GOT3 (cell line): ENCODE data around the gene WDFY4.

Experiments
- DNase-seq: peaks from one replicate; lab custom pipeline; 2025; ENCODE audit warnings: mixed read lengths; lab: John Stamatoyannopoulos, UW

WDFY4 gene

GRCh38 chr10:48907730-48908129, 223.1 kb downstream of the WDFY4 start:
- DNase-seq, result no peak

GRCh38 chr10:48910548-48910947, 225.9 kb downstream of the WDFY4 start:
- DNase-seq, result no peak

DNA sequence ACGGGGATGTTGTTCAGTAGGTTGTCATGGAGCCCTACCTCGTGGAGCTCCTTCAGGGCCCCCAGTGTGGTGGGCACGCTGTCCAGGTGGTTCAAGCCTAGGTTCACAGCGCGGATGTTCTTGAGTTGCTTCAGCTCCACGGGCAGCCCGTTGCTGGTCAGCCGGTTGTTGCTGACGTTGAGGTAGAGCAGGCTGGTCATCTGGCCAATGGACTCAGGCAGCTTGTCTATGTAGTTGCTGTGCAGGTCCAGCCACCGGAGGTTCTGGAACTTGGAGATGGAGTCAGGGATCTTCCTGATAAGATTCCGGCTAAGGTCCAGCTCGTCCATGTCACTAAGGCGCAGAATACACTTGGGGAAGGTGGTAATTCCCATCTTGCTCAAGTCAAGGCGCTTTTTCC, 229.0 kb downstream of the WDFY4 start:
- DNase-seq, result no peak

DNA sequence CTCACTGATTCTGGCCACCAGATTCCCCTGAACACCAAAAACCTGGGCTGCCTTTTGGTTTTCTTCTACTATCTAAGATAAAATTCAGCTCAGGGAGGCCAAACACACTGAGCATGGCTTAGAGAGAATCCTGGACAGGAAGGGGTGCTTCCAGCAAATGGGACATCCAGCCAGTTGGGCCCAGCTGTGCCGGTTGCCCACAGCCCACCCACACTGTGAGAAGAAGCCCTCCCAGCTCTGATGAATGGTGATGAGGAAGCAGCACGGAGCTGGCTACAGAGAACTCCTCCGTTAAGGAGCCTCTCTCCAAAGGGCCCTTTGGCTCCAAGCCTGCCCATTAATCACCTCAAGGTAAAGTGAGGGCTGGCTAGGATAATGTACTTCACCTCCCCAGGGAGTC, 239.1 kb downstream of the WDFY4 start:
- DNase-seq, result no peak

DNA sequence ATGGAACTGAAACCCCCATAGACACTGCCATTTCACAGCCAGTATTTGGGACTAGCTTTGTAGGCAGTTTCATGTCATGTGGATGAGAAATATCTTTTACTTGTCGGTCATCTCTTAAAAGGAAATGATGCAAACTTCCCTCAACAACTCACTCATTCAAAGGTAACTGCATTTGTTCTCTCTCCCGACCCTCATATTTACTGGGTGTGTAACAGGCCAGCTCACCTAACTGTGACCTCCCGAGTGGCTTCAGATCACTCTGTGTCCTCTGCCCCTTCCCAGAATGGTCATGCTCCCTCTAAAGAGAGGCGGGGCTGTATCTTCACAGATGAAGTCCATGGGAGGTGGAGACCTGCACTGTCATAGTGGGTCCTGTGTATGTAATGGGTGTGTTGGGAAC, 240.3 kb downstream of the WDFY4 start:
- DNase-seq, result no peak

DNA sequence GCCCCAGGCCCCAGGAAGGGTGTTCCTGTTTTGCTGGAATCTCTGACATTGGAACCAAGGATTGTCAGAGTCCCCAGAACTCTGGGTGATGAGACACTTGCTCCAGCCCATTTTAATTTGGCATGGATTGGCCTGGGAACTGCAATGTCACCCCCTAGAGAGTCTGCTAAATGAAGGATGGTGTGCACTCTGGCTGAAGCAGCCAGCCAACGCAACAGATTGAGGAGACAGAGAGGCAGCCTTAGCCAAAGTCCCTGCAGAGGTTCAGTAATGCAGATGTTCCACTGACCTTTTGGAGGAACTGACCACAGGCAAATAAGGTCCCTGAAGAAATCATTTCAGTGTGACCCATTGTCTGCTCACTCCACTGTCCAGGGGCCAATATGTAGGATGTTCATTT, 241.6 kb downstream of the WDFY4 start:
- no peak for DNase-seq

GRCh38 chr10:48926764-48927540, 242.3 kb downstream of the WDFY4 start:
- DNase-seq, result no peak

GRCh38 chr10:48929413-48929990, 244.8 kb downstream of the WDFY4 start:
- no peak for DNase-seq

GRCh38 chr10:48931188-48931587, 246.5 kb downstream of the WDFY4 start:
- no peak for DNase-seq

DNA sequence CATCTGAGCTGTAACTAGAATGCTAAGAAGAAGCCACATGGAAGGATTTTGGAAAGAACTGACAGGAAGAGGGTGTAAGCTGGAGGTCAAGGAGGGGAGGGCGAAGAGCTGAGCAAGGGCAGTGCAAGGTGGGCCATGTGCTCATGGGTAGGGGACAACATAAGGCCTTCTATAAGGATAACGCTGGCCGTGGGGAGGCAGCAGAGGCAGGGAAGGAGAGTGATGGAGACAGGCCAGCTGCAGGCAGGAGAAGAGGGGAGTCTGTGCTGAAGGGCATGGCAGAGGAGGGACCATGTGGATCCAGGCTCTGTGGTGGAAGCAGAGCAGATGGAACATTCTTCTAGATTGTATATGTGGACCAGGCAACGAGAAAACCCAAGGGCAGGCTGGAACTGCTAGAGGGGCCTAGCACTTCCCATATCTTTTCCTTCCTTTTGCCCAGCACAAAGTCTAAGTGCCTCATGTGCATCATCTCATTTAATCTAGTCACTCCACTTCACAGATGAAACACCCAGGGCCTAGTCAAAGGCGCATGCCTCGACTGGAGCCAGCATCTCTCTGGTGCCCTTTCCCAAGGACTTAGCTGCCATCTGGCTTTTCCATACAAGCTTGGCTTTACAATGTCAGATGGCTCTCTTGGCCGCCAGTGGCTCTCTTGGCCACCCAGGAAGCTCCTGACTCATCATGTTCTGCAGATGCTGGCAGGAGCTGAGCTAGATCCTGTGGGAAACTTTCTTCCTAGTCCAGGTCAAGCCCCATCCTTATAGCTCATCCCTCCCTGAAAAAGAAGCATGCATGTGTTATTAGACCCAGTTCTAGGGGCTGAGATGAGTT, 248.4 kb downstream of the WDFY4 start:
- DNase-seq, result no peak

DNA sequence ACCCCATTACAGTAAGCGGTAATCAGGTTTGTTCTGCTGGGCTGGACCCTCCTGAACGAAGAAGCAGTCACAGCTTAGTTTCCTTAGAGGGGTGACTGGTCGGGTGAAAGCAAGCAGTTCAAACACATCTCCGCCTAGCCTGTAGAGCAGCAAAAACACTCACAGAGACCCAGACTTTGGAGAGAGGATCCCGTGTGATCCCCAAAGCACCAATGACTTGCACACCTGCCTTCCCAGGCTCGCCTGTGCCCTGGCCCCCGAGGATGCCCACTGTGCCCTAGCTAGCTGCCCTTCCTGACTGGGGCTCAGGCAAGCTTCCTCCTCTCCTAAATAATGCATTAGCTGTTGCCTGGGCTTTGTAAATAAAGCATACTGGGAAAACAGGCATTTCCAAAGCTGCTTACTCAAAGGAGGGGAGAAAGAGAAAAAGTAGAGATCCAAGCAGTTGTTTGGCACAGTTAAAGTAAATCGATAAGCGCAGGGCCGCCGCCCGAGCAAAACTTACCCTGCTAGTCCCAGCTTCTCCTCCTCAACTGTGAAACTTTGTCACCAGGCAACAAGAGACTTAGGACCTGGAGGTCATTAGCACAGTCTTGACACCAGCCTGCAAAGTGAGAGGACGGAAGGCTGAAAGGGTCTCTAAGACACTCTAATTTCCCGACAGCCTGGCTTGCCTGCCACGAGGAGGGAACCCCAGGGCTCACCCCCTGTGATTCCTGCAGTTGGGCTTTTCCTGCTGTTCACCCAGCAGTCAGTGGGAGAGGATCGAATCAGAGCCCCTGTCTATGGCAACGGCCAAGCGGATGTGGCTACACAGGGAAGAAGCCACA, 250.2 kb downstream of the WDFY4 start:
- DNase-seq, result no peak

DNA sequence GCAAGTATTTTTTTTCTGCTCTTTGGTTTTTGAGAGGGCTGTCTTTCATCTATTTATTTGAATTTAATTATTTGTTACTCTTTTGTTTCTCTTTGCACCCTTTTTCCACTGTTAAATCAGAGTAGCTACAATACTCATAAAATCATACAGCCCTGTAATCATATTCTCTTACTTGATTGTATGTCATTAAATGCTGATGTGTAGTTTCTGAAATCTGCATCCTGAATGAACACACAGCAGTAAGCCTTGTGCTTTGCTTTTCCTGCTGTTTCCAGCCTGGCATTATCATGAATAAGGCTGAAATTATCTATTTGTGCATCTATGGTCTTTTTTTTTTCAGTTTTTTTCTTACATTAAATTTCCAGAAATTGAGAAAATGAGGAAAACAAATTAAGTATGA, 250.9 kb downstream of the WDFY4 start:
- no peak for DNase-seq

- DNase-seq, result no peak
These were observed 253.1 kb downstream of the WDFY4 start for GRCh38 chr10:48937796-48938195.

GRCh38 chr10:48938281-48938680, 253.6 kb downstream of the WDFY4 start:
- no peak for DNase-seq

DNA sequence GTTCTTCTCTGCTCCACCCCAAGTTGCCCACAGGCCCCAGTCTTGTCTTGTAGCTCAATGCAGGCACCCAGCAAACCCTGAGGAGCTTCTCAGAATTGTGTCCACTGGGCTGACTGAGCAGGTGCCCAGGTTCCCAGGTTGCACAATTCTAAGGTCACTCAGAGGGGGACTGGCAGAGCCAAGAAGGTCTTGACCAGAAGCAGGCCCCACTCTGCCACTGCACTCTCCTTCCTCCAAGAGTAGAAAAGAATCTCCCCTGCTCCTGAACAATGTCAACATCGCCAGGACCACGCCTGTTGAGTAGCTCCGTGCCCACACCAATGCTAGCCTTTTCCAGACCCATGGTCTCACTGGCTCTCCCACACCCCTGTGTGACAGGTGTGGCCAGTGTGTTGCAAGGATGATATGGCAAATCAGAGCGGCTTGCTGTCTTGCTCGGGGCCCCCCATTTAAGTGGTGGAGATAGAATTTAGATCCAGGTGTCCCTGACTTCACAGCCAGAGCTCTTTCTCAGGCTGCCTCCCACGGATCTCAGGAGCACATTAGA, 254.4 kb downstream of the WDFY4 start:
- DNase-seq, result no peak

DNA sequence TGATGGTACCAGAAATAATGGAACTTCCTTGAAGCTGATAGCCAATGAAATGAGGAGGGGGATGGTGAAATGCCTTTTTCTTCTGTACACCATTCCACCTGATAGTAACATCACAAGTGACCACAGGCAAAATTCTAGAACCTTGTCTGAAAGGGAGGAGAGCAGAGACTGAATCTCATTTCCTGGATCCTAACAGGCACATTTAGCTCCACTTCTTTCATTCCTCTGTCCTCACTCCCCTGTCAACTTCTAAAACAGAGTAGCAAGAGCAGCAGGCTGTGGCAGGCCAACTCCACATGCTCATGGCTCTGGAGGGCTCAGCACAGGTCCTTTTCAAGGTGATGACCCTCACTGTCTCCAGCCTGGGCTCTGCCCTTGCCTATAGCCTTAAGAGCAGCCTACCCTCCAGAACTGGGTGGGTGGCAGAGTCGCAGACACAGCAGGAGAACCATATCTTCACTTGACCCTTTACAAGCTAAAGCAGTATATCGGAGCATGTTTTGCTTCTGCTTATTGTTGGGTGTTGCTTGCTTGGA, 255.2 kb downstream of the WDFY4 start, which contains the start of gene LRRC18:
Gene LRRC18, minus strand, starts transcription at position 51 of the 536 bp plus-strand sequence. CDS start 25,685 bp downstream, outside the sequence.
- no peak for DNase-seq

- DNase-seq, result no peak
These were observed 255.7 kb downstream of the WDFY4 start for GRCh38 chr10:48940372-48940771.

- no peak for DNase-seq
These were observed 256.3 kb downstream of the WDFY4 start for GRCh38 chr10:48940958-48941357.

DNA sequence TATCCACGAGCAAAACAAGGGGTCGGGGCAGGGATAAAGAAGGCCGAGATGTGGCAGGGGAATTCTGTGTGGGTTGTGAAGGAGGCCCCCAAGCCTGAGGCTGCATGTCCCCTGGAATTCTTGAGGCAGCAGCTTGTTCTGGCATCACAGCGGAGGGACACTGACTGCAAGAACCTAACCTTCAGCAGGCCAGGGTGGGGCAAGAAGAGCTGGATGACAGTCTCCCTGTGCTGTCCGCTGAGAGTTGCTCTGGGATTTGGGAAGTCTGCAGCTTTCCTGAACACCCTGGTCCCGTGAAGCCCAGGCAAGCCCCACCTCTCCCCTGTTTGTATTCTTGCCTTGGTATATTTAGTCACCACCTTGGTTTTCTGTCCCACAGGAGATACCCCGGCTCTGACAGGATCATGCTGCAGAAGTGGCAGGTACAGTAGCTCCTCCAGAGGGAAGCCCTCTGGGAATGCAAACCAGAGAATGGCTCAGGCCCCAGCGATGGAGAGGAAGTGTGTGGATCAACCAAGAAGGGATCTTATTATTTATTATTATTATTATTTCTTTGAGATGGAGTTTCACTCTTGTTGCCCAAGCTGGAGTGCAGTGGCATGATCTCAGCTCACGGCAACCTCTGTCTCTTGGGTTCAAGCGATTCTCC, 256.9 kb downstream of the WDFY4 start:
- no peak for DNase-seq

DNA sequence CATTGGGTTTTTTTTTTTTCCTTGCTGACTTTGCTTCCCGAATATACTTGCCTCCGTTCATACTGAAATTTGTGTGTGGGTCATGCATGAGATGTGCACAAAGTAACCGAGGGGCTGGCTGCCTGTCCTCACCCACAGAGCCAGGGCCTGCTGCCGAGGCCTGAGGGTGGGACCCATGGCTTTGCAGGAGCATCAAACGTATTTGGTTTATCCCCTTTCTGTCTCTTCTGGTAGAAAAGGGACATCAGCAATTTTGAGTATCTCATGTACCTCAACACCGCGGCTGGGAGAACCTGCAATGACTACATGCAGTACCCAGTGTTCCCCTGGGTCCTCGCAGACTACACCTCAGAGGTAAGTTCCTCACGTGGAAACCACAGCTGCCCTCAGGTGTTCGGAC, 258.4 kb downstream of the WDFY4 start:
- no peak for DNase-seq

DNA sequence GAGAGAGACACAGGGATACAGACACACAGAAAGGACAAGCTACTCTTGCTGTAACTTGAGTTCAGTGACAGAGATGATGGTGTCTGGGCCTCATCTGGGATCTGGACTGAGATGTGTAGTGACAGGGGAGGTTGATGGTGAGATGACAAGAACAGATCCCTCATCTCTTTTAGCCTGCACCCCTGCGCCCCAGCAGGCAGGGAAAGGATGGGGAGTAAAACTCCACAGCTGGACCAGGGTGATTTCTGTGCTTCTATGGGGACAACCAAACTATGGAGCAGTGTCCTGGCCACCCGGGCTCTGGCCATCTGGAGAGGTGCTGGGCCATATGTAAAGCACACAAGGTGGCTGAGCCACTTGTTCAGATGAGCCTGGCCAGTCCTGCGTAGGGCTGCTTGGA, 259.5 kb downstream of the WDFY4 start:
- DNase-seq, result no peak
